Chondrocyte (in vitro differentiated cells): ENCODE measurements around the gene TSPO2. TPM values are rescaled to one million over a fixed set of nuclear protein-coding genes. Genes with fewer than 3 reads are reported as not detected.
A peak's percentile ranks its signal among the peaks of the same experiment; 100 is the strongest.

Source experiments
- DNase-seq: peaks from one replicate; pipeline ENCODE4 v3.0.0; 2021; ENCODE audit warnings: mixed read lengths, low spot score
- H3K27ac Mint-ChIP-seq: one replicate; pipeline ENCODE4 v1.8.0; 2021; ENCODE audit warnings: mild to moderate bottlenecking, moderate library complexity, mixed read lengths; ENCODE audit not compliant: unreplicated experiment
- H3K27me3 Mint-ChIP-seq: 2 replicates; pipeline ENCODE4 v1.8.0; 2021; ENCODE audit warnings: low read depth, mixed read lengths
- H3K36me3 Mint-ChIP-seq: 2 replicates; pipeline ENCODE4 v1.8.0; 2021; ENCODE audit warnings: low read depth, mixed read lengths
- H3K4me1 Mint-ChIP-seq: 2 replicates; pipeline ENCODE4 v1.8.0; 2021; ENCODE audit warnings: low read depth, mild to moderate bottlenecking, mixed read lengths
- H3K4me3 Mint-ChIP-seq: one replicate; pipeline ENCODE4 v1.8.0; 2021; ENCODE audit warnings: mild to moderate bottlenecking, moderate library complexity, mixed read lengths; ENCODE audit not compliant: unreplicated experiment
- H3K9me3 Mint-ChIP-seq: 2 replicates; pipeline ENCODE4 v1.8.0; 2021; ENCODE audit warnings: low read depth, mixed read lengths
- total RNA-seq: library from RNA; stranded (reverse); gene quantifications from 3 replicates; pipeline ENCODE4 v1.2.1, GENCODE V29; 2021
- TF ChIP-seq, protein P1 (sequence below): fragments of 200-600 bp; sonication (generic); IDR thresholded peaks from 2 replicates; pipeline ENCODE4 v1.5.0; 2021; ENCODE audit warnings: antibody characterized with exemption, mild to moderate bottlenecking, moderate library complexity

Gene TSPO2
- total RNA-seq, 1 donor from 2014 or later = not detected

DNA sequence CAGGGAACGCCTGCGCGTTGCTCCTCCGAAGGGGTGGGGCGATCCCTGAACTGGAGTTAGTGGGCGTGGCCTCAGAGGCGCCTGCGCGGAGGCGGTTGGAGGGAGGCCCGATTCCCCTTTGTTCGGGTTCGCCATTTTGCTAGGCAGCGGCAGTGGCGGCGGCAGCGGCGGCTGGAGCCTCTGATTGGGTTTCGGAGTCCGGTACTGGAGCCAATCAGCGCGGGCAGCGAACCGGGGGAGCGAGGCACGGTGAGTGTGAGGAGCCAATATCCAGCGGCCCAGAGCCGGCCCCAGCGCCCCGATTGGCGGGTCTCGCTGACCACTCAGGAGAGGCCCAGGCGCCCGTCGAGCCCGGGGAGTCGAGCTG is 30.6 kb downstream of the TSPO2 start, which contains the start of gene NFYA:
Gene NFYA (plus strand): TSS at position 139 of the 367 bp plus-strand sequence. CDS start 6,116 bp downstream, outside the sequence.
- Mint-ChIP-seq H3K9me3 (no peaks in the 10 kb centered on the region), H3K27me3 (no peaks in the 10 kb centered on the region), H3K4me1 (peaks cover 43% of the 10 kb centered on the region), H3K4me3 (peak within 1 kb of the TSS; percentile 90), H3K36me3 (no peaks in the 10 kb centered on the region), H3K27ac (peak within 1 kb of the TSS; percentile 99)
- DNase-seq = no peak
- TF ChIP-seq, protein P1, sequence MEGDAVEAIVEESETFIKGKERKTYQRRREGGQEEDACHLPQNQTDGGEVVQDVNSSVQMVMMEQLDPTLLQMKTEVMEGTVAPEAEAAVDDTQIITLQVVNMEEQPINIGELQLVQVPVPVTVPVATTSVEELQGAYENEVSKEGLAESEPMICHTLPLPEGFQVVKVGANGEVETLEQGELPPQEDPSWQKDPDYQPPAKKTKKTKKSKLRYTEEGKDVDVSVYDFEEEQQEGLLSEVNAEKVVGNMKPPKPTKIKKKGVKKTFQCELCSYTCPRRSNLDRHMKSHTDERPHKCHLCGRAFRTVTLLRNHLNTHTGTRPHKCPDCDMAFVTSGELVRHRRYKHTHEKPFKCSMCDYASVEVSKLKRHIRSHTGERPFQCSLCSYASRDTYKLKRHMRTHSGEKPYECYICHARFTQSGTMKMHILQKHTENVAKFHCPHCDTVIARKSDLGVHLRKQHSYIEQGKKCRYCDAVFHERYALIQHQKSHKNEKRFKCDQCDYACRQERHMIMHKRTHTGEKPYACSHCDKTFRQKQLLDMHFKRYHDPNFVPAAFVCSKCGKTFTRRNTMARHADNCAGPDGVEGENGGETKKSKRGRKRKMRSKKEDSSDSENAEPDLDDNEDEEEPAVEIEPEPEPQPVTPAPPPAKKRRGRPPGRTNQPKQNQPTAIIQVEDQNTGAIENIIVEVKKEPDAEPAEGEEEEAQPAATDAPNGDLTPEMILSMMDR = no peak

DNA sequence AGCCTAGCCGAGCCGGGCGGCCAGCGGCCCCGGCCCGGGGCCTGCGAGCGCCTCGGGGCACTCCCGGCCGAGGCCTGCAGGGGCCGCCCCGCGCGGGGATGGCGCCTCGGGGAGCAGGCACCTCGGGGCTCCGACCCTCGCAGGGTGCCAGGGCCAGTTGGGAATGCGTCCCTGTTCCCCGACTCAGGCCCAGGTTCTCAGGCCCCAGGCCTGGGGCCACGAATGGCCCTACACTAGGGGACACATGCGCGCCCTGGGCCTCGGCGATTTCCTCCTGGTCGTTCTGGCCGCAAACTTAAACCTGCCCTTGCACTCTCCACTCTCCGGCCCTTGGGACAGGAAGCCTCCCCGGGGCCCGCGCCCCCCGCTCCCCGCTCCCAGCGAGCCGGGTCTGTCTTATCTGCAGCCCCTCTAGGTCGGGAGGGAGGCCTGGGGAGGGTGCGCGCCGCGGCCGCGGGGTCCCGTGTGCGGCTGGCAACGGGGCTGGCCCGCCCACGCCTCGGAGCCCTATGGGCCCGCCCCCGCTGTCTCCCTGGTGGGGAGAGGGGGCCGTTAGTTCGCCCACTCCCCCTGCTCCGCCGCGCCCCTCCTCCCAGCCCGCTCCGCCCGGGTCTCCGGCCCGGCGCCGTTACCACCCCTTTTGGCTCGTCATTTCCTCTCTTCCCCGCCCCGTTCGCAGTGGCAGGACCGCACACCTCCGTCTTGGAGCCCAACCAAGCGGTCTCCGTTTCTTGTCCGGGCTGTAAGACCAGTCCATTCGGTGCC is 31.1 kb downstream of the TSPO2 start:
- TF ChIP-seq, protein P1 = peak; percentile 76
- peak overlapping the region; percentile 90 for H3K4me3 Mint-ChIP-seq
- peak overlapping the region; percentile 89 for H3K27ac Mint-ChIP-seq
- H3K9me3 Mint-ChIP-seq = no peaks in the 10 kb centered on the region
- H3K4me1 Mint-ChIP-seq = peaks cover 43% of the 10 kb centered on the region
- DNase-seq = peak; percentile 96
- no peaks in the 10 kb centered on the region for H3K36me3 Mint-ChIP-seq
- no peaks in the 10 kb centered on the region for H3K27me3 Mint-ChIP-seq

- H3K36me3 Mint-ChIP-seq = peaks cover 2% of the 10 kb centered on the region
- peak overlapping the region; percentile 89 for H3K27ac Mint-ChIP-seq
- H3K4me3 Mint-ChIP-seq = peak overlapping the region; percentile 90
- no peak for DNase-seq
- H3K4me1 Mint-ChIP-seq = peaks cover 43% of the 10 kb centered on the region
- H3K9me3 Mint-ChIP-seq = no peaks in the 10 kb centered on the region
- TF ChIP-seq, protein P1 = no peak
- H3K27me3 Mint-ChIP-seq = no peaks in the 10 kb centered on the region
These were observed 31.9 kb downstream of the TSPO2 start for GRCh38 chr6:41073968-41074691.

DNA sequence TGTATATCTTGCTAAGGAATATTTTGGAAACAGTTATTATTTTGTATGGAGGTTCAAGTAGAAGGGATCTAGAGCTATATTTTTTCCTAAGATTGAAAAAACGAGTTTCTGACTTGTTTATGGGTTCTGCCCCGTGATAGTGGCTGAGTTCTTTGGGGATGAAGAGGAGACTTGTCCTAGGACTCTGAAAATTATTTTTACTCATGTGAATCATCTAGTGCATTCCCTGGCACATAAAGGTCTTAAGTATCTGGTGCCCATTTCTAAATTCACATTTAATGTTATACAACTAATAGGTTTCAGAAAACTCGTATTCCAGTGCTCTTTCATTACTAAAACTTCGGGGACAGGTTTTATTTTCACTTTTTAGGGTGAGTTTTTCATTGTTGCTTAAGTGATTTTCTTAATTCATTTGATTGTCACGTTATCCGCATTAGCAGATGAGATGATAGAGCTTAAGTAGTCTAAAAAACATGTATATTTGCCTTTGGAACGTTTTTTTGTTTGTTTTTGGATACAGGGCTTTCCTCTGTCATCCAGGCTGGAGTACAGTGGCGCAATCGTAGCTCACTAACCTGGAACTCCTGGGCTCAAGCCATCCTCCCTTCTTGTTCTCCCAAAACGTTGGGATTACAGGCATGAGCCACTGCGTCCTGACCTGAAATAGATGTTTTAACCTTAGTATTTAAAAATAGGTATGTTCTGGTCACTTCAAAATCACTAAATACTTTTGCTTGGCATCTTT is 32.6 kb downstream of the TSPO2 start:
- H3K4me3 Mint-ChIP-seq = peak overlapping the region; percentile 90
- TF ChIP-seq, protein P1 = no peak
- peak overlapping the region; percentile 89 for H3K27ac Mint-ChIP-seq
- no peak for DNase-seq
- H3K27me3 Mint-ChIP-seq = no peaks in the 10 kb centered on the region
- H3K9me3 Mint-ChIP-seq = no peaks in the 10 kb centered on the region
- H3K4me1 Mint-ChIP-seq = peaks cover 43% of the 10 kb centered on the region
- H3K36me3 Mint-ChIP-seq = peaks cover 2% of the 10 kb centered on the region
